Measurements from ENCODE around the gene ALDH1L1.
"Not testable (repeated sequence)": the region's sequence is repeated elsewhere in the genome, so short reads cannot be mapped to it uniquely, and the experiment has no call there.

The ALDH1L1 gene

DNA sequence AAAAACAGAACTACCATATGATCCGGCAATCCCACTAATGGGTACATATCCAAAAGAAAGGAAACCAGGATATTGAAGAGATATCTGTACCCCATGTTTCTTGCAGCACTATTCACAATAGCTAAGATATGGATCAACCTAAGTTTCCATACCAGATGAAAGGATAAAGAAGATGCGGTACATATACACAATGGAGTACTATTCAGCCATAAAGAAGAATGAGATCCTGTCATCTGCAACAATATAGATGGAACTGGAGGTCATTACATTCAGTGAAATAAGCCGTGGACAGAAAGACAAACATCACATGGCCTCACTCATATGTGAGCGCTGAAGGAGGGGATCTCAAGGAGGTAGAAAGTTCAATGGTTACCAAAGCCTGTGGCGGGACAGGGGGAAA lies 99.4 kb downstream of the ALDH1L1 start:
- no peak for DNase-seq

DNA sequence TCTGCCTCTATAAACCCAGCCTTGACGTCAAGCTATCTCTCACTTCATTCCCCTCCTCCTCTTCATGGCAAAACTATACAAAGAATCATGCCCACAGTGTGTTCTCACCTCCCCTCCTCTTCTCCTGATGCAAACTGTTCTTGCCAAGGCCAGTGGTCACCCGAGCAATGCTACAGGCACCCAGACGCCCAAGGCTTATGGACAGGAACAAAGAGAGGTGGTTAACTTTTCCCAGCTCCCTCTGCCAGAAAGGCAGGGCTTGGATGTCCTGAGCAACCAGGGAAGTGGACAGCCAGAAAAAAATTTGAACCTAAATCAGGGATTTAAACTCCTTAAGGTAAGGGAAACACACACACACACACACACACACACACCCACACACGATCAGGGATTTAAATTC lies 101.5 kb downstream of the ALDH1L1 start:
- no peak for DNase-seq

DNA sequence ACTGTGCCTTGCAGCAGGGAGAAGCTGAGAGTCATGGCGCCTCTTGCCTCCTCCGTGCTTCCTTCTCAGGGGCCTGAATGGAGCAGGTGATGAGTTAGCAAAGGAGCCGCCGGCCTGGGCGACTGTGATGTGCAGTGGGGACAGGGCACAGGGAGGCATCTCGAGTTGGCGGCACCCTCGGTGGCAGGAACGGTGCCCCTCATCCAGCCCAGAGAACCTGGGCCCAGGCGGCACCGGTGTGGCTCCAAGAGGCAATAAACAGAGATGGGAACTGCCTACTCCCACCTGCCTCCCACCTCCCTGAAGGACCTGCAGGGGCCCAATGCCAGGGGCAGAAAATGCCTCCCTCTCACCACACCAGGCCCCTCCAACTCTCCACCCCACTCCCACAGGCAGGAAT lies 102.6 kb downstream of the ALDH1L1 start:
- DNase-seq = no peak

DNA sequence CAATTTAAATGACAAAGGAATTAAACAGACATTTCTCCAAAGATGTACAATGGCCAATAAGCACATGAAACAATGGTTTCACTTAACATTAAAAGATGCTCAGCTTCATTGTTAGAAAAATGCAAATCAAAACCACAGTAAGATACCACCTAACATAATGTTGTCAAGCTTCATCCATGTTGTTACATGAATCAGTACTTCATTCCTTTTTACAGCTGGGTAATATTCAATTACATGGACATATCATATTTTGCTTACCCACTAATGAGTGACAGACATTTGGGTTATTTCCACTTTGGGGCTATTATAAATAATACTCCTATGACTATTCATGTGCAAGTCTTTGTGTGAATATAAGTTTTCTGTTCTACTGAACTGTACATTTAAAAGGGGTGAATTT lies 104.2 kb downstream of the ALDH1L1 start:
- DNase-seq = no peak

DNA sequence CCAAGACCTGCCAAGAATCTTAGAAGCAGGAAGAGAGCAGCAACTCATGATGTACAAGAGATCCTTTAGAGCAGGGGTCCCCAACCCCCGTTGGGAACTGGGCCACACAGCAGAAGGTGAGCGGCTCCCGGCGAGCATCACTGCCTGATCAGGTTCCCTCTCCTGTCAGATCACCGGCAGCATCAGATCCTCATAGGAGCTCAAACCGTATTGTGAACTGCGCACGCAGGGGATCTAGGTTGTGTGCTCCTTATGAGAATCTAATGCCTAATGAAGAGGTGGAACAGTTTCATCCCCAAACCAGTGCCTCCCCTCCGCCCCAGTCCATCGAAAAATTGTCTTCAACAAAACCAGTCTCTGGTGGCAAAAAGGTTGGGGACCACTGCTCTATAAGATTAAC lies 110.2 kb downstream of the ALDH1L1 start:
- no peak for DNase-seq

DNA sequence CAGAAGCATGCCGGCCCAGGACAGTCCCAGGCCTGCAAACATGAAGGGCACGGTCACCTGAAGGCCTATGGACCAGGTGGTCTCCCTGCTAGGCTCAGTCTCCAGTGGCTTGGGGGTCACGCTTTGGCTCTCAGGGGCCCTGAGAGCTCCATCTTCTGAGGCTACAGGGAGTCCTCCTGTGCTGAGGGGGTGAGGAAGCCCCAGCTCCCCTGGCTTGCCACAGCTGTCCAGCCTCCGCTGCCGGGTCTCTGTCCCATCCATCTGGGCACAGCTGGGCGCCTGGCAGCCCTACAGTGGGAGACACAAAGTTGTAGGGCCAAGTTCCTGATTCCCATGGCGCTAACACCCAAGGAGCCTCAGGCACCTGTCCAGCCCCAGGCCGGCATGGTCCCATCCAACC lies 112.4 kb downstream of the ALDH1L1 start:
- DNase-seq = no peak

DNA sequence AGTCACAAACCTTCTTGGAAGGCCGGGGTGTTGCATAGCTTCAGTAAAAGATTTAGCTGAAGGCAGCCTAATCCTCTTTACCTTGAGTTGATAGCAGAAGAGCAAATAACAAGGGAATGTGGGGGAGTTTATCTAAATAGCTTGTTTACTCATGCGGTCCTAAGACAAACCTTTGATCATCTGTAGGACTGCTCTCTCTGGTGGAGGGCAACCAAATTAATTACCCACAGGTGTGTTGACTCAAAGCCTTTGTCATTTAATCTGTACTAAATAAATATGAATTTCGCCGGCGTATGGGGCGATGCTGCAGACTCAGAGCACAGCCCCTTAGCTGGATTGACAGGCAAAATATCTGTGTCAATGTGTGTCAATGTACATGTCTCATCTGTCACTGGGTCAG lies 113.7 kb downstream of the ALDH1L1 start:
- DNase-seq = not testable (repeated sequence)

DNA sequence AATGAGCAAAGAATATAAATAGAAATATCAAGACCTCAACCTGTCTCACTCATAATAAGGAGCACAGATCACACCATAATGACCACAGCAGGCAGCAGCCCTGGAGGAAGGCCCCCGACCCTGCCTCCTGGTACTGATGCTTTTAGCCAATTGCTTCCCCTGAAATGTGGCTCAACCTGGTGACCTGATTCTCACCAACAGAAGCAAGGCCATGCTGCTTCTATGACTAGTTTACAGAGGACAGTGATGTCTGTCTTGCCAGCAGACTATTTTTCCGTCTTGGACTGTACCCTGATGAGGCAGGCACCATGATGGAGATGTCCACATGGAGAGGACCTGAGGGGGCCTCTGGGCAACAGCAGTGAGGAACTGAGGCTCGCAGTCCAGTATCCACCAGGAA lies 114.5 kb downstream of the ALDH1L1 start:
- DNase-seq = no peak

DNA sequence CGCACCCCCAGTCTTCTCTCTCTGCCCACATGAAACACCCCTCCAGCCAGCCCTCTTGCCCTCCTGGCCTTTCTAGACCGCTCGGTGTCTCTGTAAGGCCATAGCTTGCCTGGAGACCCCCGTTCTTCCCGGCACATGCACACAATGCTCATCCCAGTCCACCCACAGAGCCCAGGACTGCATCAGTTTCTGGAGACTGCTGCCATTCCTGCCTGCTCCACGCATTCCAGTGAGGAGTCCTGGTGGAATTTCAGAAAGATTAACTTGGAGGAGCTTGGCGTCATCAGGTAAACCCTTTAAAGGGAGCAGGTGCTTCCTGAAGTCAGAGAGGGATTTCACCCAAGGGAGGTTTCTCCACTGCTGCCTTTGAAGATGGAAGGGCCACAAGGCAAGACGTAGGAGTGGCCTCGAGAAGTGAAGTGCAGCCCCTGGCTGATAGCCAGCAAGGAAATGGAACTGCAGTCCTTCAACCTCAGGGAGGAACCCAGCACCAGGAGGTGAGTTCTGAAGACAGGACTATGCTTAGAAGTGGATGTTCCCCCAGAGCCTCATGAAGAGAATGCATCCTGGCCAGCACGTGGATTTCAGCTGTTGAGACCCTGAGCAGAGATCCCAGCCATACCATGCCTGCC lies 115.6 kb downstream of the ALDH1L1 start:
- no peak for DNase-seq

DNA sequence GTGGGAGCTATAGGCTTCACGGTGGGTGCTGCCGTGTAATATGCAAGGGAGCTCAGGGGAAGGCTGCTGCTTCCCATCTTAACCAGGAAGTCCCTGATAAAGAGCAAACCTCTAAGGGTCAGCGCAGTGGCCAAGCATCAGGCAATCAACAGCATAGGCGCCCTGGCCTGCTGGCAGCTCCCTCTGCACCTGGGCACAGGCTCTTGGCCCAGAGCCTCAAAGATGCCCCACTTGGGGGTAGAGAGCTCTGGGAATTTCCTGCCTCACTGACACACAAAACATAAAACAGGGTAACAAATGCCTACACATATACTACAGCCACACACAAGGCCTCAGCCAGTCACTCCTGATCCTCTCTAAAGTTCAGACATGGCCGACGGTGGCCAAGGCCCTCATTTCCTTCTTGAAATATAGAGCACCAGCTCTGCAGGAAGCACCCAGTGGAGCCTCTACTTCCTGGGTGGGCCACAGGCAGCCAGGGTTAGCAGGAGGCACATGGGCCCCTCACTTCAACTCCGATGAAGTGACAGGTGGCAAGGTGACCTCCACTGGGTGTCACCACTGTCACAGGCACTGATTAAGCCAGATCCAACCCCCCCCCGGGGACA lies 116.9 kb downstream of the ALDH1L1 start:
- DNase-seq = no peak

DNA sequence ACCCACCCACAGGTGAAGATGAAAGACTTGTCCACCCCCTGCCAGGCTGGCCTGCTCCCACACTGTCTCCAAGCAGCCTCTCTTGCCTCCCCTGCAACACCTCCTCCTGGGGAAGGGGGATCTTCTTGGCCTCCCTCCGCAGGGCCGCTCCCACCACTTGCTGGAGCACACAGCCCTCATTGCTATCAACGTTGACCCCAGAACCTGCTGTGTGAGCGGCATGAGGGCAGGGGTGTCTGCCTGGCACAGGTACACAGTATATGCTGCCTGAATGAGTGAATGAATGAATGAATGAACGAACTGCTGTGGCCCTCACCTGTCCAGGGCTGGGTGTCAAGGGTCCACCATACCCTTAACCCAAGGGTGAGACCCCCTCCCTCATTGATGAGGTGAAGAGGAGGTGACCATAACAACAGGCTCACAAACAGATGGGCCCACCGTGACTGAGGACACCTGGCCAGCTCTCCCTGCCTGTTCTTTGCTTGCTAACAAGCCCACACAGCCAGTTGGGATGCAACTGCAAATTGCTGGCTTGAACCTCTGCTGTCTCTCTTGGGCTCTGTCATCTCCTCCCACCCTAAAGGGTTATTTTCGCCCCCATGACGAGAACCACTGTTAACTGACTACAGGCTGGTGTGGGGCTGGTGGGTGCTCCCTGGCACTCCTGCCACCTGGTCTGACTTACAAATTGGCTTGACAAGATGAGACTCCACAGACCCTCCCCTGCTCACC lies 118.9 kb downstream of the ALDH1L1 start:
- no peak for DNase-seq

DNA sequence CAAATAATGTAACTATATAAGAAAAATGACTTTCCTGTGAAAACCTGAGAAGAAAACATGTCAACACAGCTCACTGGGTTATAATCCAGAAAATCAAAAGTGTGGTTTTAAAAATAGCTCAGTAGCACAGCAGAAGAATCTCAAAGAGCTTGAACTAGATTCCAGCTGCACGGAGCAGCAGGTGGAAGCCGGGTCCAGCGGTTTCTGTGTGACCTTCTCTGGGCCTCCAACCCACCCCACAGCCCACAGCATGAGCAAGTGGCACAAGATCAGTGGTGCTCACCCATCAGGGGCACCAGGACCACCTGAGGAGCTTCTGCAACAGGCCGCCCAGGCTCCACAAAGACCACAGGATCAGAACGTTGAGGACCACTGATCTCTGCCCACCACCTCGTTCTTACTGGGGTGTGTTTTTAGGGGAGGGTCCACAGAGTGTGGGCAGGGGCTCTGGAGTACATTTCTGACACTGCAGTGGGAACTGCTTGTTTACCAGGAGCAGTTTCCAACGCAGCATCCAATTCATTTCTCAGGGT lies 119.7 kb downstream of the ALDH1L1 start:
- no peak for DNase-seq

DNA sequence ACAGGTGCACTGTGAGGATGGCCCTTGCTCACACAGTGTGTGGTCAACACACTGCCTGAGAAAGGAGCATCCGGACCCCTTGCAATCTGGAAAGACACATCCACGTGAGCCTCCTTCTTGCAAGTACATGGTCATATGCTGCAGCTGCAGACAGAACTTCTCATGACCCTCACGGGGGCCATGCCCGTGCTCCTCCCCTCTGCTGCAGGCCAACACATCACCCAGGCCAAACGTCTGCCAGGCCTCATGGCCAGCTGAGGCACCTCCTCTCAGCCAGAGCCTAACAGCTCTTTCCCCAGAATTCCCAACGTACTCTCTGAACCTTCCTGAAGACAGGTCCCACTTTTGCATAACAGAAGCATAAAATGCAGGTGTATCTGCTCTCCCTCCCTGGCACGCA lies 121.7 kb downstream of the ALDH1L1 start:
- DNase-seq = no peak

DNA sequence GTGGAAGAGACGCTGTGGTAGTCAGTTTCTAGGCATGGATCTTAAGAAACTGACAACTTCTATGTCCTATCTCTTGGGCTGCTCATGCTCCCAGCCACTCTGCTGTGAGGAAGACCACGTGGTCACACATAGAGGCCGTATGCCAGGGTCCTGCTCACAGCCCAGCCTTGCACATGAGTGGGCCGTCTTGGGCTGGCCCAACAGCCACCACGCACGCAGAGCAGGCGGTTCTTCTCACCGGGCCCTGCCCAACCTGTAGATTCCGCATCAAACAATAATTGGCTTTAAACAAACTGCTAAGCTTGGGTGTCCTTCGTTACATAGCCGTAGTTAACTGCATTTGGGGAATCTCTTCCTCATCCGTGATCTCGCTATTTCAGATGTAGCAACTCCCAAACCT lies 122.5 kb downstream of the ALDH1L1 start:
- no peak for DNase-seq

DNA sequence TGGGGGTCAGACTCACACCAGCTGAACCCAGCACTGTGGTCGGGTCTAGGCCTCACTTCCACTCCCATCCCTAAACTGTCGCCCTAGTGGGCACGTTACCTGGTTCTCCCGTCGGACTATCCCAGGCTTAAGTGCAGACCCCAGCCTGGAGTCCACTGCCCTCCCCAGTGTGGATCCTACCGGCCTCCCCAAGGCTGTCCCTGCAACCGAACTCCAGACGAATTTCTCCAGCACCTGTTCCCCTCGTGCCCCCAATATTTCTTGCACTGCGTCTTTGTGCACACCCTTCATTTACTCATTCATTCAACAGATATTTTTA lies 122.9 kb downstream of the ALDH1L1 start:
- no peak for DNase-seq

DNA sequence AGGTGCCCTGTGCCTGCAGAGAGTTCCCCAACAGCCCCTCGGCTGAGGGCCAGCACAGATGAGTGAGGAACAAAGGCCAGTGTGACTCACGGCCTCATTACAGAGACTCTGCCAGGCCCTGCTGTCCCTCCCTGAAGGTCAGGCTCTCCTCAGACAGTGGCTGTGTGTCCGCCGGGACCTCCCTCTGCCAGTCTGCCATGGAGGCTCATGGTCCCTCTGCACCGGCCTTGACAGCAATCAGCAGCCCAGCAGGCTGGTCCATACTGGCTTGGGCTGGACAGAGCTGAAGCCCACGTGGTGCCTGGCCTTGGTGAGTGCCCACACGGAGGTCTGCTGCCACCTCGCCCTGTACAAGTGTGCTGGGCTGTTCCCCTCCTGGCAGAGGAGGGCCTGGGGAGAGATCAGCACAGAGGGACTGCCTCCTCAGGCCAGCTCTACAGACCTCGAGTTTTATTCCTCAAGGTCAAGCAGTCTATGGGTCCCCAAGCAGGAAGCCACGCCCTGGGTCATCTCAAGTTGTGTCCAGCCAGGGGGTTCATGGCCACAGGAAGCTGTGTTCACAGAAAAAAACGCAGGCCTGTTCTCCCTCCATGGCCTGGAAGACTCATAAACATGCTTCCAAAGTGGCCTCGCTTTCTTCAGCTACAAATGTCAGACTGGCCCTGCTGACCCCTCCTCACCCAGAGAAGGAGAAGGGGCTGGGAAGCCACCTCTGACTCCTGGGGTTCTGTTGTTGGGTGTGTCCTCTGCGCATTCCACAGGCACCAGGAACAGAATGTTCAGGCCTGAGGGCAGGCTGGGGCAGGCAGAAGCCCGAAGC lies 123.5 kb downstream of the ALDH1L1 start:
- no peak for DNase-seq

DNA sequence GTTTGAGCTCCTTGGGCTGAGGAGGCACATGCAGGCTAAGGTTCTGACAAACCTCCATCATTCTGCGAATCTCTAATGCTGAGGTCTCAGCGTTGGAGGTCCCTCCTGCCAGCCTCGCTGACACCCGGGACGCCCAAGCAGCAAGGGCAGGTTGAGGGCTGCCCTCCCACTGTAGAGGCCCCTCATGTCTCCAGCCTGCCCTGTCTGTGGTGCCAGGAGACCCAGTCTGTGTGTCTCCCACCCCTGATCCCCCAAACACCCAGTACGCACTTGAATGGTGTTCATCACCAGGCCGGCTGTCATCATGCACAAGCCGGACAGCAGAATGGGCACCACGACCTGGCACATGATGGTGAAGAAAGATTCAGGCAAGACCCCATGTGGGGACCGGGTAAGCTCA lies 124.3 kb downstream of the ALDH1L1 start:
- DNase-seq = no peak

DNA sequence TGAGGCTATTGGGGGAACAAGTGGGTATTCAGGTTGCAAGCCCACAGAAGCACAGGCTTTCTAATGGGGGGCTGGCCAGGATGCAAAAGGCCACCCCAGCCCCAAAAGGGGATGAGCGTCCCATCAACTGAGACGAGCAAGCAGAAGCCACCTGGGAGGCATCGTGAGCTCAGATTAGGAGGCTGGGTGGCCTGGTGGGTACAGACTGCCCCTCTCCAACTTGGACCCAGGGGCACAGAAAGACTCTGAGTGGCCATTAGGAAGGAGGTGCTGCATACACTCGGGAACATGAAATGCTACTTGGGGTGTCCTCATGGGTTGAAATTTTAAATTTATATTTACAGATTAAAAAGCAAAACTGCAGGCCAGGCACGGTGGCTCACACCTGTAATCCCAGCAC lies 125.5 kb downstream of the ALDH1L1 start:
- DNase-seq = no peak

DNA sequence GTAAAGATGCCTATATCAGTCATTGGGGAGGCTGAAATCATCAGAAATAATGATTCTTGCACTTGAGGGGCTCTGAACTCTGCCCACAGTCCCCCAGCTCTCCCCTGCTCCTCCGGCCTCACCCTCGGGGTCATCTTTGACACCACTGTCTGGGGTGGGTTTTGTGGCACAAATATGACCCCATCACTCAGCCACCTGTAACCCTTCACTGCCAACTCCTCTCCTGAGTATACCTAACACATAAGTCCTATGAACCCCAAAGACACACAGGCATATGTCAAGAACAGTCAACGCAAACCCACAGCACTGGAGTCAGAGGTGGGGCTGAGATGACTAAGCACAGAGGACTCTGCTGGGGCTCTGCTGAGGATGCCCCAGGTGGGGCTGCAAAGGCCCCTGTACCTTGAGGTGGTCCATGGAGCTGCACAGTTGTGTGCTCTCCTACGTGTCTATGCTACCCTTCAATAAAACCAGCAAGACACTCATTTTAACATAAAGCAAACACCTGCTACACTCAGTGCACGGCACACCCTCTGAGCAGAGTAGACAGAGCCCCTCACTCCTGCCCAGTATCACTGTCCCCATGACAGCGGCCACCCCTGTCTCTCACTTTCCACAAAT lies 126.3 kb downstream of the ALDH1L1 start:
- no peak for DNase-seq
